HG03139 (cell line): Measurements from ENCODE around the gene MCTP2.

ENCODE experiments used
- ATAC-seq: cut with Tn5 transposase; IDR thresholded peaks from one replicate; pipeline ENCODE4 v1.9.1; 2021; ENCODE audit not compliant: unreplicated experiment

Gene MCTP2

GRCh38 chr15:94294556-94294955, 63.2 kb downstream of the MCTP2 start:
- ATAC-seq: no peak

- ATAC-seq: no peak
Observed at GRCh38 chr15:94295275-94295674, 63.9 kb downstream of the MCTP2 start.

- ATAC-seq: no peak
Observed at GRCh38 chr15:94296717-94297116, 65.4 kb downstream of the MCTP2 start.

GRCh38 chr15:94297558-94297957, 66.2 kb downstream of the MCTP2 start:
- ATAC-seq: peak; percentile 69

GRCh38 chr15:94298364-94298763, 67.0 kb downstream of the MCTP2 start:
- ATAC-seq: no peak

GRCh38 chr15:94300612-94301011, 69.3 kb downstream of the MCTP2 start:
- ATAC-seq: no peak

- peak; percentile 51 for ATAC-seq
Observed at GRCh38 chr15:94305133-94305532, 73.8 kb downstream of the MCTP2 start.

GRCh38 chr15:94306700-94307650, 75.6 kb downstream of the MCTP2 start:
- peak; percentile 77 for ATAC-seq

- ATAC-seq: no peak
Observed at GRCh38 chr15:94312946-94313345, 81.6 kb downstream of the MCTP2 start.

- ATAC-seq: no peak
Observed at GRCh38 chr15:94314639-94315038, 83.3 kb downstream of the MCTP2 start.

- no peak for ATAC-seq
Observed at GRCh38 chr15:94317211-94317610, 85.8 kb downstream of the MCTP2 start.

GRCh38 chr15:94322141-94322540, 90.8 kb downstream of the MCTP2 start:
- ATAC-seq: no peak

GRCh38 chr15:94323076-94323475, 91.7 kb downstream of the MCTP2 start:
- ATAC-seq: no peak

- ATAC-seq: peak; percentile 59
Observed at GRCh38 chr15:94324117-94324826, 92.9 kb downstream of the MCTP2 start.

- no peak for ATAC-seq
Observed at GRCh38 chr15:94324835-94325767, 93.7 kb downstream of the MCTP2 start.

GRCh38 chr15:94327356-94327936, 96.1 kb downstream of the MCTP2 start:
- no peak for ATAC-seq

- ATAC-seq: no peak
Observed at GRCh38 chr15:94331731-94332130, 100.4 kb downstream of the MCTP2 start.

GRCh38 chr15:94335616-94336015, 104.3 kb downstream of the MCTP2 start:
- ATAC-seq: no peak

- ATAC-seq: no peak
Observed at GRCh38 chr15:94336817-94337467, 105.6 kb downstream of the MCTP2 start.

GRCh38 chr15:94338243-94338846, 107.0 kb downstream of the MCTP2 start:
- ATAC-seq: no peak
